Gastrocnemius medialis (tissue), 4 donors: ENCODE measurements around the gene LILRB1. TPM values are rescaled to one million over a fixed set of nuclear protein-coding genes. Genes with fewer than 3 reads are reported as not detected.

ENCODE experiments used
- ATAC-seq, 2 donors: fragments of 150-250 bp; one replicate each; pipeline ENCODE4 v1.9.1; 2016
- DNase-seq, 2 donors: peaks; one replicate each; pipeline ENCODE4 v3.0.0-alpha.2; 2019
- H3K27ac ChIP-seq, 4 donors: fragments of 200-600 bp; sonication (generic); 1 replicate in 1 of 4; 2 replicates in 3 of 4; pipeline ENCODE4 v1.5.1; 2016 to 2018; ENCODE audit warnings: mild to moderate bottlenecking in 2 of 4, moderate library complexity in 1 of 4
- H3K27me3 ChIP-seq, 3 donors: fragments of 200-600 bp; sonication (generic) in 2 of 3; 1 replicate in 1 of 3; 2 replicates in 2 of 3; pipeline versions ENCODE4 v1.5.1 to v1.6.0; 2016 to 2019; ENCODE audit warnings: mild to moderate bottlenecking in 1 of 3, moderate library complexity in 1 of 3
- H3K36me3 ChIP-seq, 2 donors: fragments of 200-600 bp; sonication (generic) in 1 of 2; one replicate each; pipeline ENCODE4 v1.5.1; 2017 to 2018
- H3K4me1 ChIP-seq, 2 donors: fragments of 200-600 bp; sonication (generic) in 1 of 2; one replicate each; pipeline ENCODE4 v1.5.1; 2016 to 2017; ENCODE audit warnings: mild to moderate bottlenecking in 2 of 2
- H3K4me3 ChIP-seq, 4 donors: fragments of 200-600 bp; sonication (generic) in 3 of 4; 1 replicate in 1 of 4; 2 replicates in 3 of 4; pipeline ENCODE4 v1.5.1; 2016 to 2019; ENCODE audit warnings: mild to moderate bottlenecking in 2 of 4
- H3K9me3 ChIP-seq, 3 donors: fragments of 200-600 bp; sonication (generic) in 2 of 3; 1 replicate in 1 of 3; 2 replicates in 2 of 3; pipeline ENCODE4 v1.5.1; 2016 to 2019
- POLR2A ChIP-seq, 2 donors: fragments of 450-650 bp; IDR thresholded peaks; one replicate each; pipeline ENCODE4 v1.6.1; 2017; ENCODE audit warnings: antibody characterized with exemption in 2 of 2, mild to moderate bottlenecking in 2 of 2, moderate library complexity in 2 of 2
- in situ Hi-C, 4 donors: fragments of 200-750 bp; cut with MboI; loops; one replicate each; pipeline versions ENCODE4 v1.15.0 to v1.8.0; 2017; ENCODE audit warnings: low sequenced_read_pairs in 4 of 4
- intact Hi-C: fragments of 100-400 bp; cut with DNase I; formaldehyde crosslinking; loops from one replicate; pipeline ENCODE4 v1.15.1; 2023; ENCODE audit warnings: low total_unique reads
- total RNA-seq, 4 donors: library from RNA; depleted of rRNA; stranded (reverse); fragments of >200 nt; gene quantifications; one replicate each; pipeline versions ENCODE4 v1.1.0 to v1.2.3, GENCODE V29; 2016
- TF ChIP-seq, protein P1 (sequence below), 5 experiments: fragments of 450-650 bp in 3 of 5; fragments of 200-600 bp in 2 of 5; sonication (generic) in 2 of 5; IDR thresholded peaks in 4 of 5; conservative IDR thresholded peaks in 1 of 5; 1 replicate in 4 of 5; 2 replicates in 1 of 5; pipeline ENCODE4 v1.5.1; 2016 to 2019; ENCODE audit warnings: antibody characterized with exemption in 5 of 5, mild to moderate bottlenecking in 3 of 5, moderate library complexity in 3 of 5

Gene LILRB1
- total RNA-seq, 4 donors from 2014 or later = 0.39 to 0.69 TPM; not detected in 2

GRCh38 chr19:54600212-54600611 is 30.1 kb upstream of the LILRB1 start:
- no peaks in the 10 kb centered on the region for H3K27me3 ChIP-seq

DNA sequence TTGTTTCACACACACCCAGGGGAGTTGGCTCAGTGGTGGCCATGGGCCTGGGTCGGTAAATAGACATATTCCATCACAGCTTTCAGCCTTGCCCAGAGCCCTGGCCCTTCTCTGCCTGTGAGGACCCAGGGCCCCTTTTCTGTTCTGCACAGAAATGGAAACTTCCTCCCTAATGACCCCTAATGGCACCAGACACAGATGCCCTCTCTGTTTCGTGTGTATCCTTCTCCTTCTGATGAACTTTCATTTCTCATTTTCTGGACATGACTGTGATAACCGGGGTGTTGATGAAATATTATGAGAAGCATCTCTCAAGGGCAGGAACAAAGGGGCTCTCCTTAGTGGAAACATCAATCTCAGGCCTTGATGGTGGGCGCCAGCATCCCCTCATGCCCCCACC is 24.1 kb upstream of the LILRB1 start:
- TF ChIP-seq, protein P1, sequence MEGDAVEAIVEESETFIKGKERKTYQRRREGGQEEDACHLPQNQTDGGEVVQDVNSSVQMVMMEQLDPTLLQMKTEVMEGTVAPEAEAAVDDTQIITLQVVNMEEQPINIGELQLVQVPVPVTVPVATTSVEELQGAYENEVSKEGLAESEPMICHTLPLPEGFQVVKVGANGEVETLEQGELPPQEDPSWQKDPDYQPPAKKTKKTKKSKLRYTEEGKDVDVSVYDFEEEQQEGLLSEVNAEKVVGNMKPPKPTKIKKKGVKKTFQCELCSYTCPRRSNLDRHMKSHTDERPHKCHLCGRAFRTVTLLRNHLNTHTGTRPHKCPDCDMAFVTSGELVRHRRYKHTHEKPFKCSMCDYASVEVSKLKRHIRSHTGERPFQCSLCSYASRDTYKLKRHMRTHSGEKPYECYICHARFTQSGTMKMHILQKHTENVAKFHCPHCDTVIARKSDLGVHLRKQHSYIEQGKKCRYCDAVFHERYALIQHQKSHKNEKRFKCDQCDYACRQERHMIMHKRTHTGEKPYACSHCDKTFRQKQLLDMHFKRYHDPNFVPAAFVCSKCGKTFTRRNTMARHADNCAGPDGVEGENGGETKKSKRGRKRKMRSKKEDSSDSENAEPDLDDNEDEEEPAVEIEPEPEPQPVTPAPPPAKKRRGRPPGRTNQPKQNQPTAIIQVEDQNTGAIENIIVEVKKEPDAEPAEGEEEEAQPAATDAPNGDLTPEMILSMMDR (IDR thresholded peaks at IDR 0.05 in 4 of 5, conservative IDR thresholded peaks at IDR 0.05 in 1 of 5) = no peak
- TF ChIP-seq POLR2A (IDR thresholded peaks at IDR 0.05) = no peak
- peaks cover 0 to 6% (median 0%) of the 10 kb centered on the region in 3 donors for H3K9me3 ChIP-seq
- no peak for ATAC-seq
- DNase-seq = no peak
- intact Hi-C loops = no loop called here
- no peak overlapping the region for H3K4me3 ChIP-seq
- no peaks in the 10 kb centered on the region for H3K4me1 ChIP-seq
- no peaks in the 10 kb centered on the region for H3K36me3 ChIP-seq
- in situ Hi-C loops = no loop called here
- no peak overlapping the region for H3K27ac ChIP-seq
- H3K27me3 ChIP-seq = no peaks in the 10 kb centered on the region

More at GRCh38 chr19:54600212-54600611, 30.1 kb upstream of the LILRB1 start:
- H3K9me3 ChIP-seq = no peaks in the 10 kb centered on the region
- ATAC-seq = no peak
- DNase-seq = no peak
- intact Hi-C loops (no loop called here), in situ Hi-C loops (no loop called here)
- no peak overlapping the region for H3K27ac ChIP-seq
- H3K36me3 ChIP-seq = no peaks in the 10 kb centered on the region
- H3K4me3 ChIP-seq = no peak overlapping the region
- no peak for TF ChIP-seq POLR2A (IDR thresholded peaks at IDR 0.05)
- TF ChIP-seq, protein P1 (IDR thresholded peaks at IDR 0.05 in 4 of 5, conservative IDR thresholded peaks at IDR 0.05 in 1 of 5) = no peak
- H3K4me1 ChIP-seq = no peaks in the 10 kb centered on the region

DNA sequence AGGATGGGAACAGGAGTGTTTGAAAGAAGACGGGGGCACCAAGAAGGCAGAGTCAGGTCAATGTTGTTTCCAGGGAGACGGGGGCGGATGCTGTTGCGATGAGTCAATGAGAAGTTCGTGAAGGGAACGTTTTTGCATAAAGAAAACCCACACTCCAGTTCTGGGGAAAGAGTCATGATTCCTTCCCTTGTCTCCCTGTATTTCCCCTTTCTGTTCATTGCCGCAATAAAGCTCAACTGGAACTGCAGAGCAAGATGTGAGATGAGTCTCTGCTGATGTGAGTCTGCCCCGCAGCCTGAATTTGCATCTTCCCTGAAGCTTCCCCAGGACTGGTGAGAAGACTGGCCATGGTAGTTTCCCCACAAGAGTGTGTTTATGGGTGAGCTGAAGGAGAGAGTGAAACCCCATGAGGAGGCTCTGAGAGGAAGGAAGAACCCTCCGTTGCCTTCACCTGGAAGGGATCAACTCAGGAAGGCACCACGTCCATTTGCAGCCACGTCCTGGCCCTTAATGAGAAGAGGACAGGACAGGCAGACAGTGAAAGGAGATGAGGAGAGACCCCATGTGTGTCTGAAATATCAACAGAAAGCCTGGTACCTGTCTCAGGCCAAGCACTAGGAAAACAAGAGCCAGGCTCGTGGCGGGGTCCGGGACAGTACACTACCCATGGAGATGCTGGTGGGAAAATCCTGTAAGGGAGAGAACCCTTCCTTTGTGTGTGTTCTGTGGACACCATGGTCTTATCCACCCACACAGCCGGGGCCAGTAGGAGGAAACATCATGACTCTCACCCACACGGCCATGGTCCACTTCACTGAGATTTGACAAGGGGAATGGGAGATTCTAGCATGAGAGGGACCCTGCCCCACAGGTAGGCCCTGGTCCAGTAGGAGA is 23.1 kb upstream of the LILRB1 start:
- H3K36me3 ChIP-seq = no peaks in the 10 kb centered on the region
- intact Hi-C loops = no loop called here
- no peaks in the 10 kb centered on the region for H3K27me3 ChIP-seq
- DNase-seq (no peak), ATAC-seq (no peak)
- in situ Hi-C loops = no loop called here
- no peak overlapping the region for H3K4me3 ChIP-seq
- no peaks in the 10 kb centered on the region for H3K4me1 ChIP-seq
- no peak for TF ChIP-seq POLR2A (IDR thresholded peaks at IDR 0.05)
- TF ChIP-seq, protein P1 (IDR thresholded peaks at IDR 0.05 in 4 of 5, conservative IDR thresholded peaks at IDR 0.05 in 1 of 5) = no peak
- peaks cover 0 to 6% (median 0%) of the 10 kb centered on the region in 3 donors for H3K9me3 ChIP-seq
- no peak overlapping the region for H3K27ac ChIP-seq

DNA sequence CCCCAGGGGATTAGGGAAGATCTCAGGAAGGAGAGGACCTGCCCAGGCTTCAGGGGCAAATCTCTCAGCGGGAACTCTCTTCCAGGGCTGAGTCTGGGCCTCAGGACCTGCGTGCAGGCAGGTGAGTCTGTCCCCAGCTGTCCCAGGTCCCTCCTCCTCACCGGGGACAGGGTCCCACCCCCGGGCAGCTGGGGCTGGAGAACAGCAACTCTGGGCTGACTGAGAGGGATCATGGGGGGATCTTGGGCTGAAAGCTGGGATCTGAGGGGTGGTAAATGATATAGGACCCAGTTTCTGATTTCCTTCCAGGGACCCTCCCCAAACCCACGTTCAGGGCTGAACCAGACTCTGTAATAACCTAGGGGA is 22.5 kb upstream of the LILRB1 start:
- peaks cover 0 to 6% (median 0%) of the 10 kb centered on the region in 3 donors for H3K9me3 ChIP-seq

More for the DNA sequence above, 22.5 kb upstream of the LILRB1 start:
- H3K36me3 ChIP-seq = no peaks in the 10 kb centered on the region
- H3K27me3 ChIP-seq = no peaks in the 10 kb centered on the region
- TF ChIP-seq, protein P1 (IDR thresholded peaks at IDR 0.05 in 4 of 5, conservative IDR thresholded peaks at IDR 0.05 in 1 of 5) = no peak
- no peak for TF ChIP-seq POLR2A (IDR thresholded peaks at IDR 0.05)
- H3K4me3 ChIP-seq = no peak overlapping the region
- no peak for DNase-seq
- in situ Hi-C loops = no loop called here
- no peak for ATAC-seq
- intact Hi-C loops = no loop called here
- no peaks in the 10 kb centered on the region for H3K4me1 ChIP-seq
- no peak overlapping the region for H3K27ac ChIP-seq
